ENCODE data around the gene KRTAP9-9. TPM values are rescaled to one million over a fixed set of nuclear protein-coding genes. Genes with fewer than 3 reads are reported as not detected.

Gene KRTAP9-9
- polyA plus RNA-seq, 1 experiment: not detected

GRCh38 chr17:41302981-41303380, 47.8 kb downstream of the KRTAP9-9 start:
- H3K27ac ChIP-seq (ENCODE audit: low read depth, low read length): no peak overlapping the region
- H3K4me3 ChIP-seq (ENCODE audit: low read depth, low read length): no peak overlapping the region
- no peak for DNase-seq (ENCODE audit: low read depth, low spot score)
- POLR2A ChIA-PET: no interaction called here
- H3K9me3 ChIP-seq (ENCODE audit: control insufficient read depth, insufficient read depth, low read length): peaks cover 2% of the 10 kb centered on the region
- CTCF ChIA-PET: interaction anchor here (1.4 kb wide), 1 partner anchor 19 kb away, joined by 8 read pairs; no protein-coding TSS in a partner anchor
- TF ChIP-seq CTCF (IDR thresholded peaks at IDR 0.05; ENCODE audit: low read depth, low read length): no peak
- peaks cover 2% of the 10 kb centered on the region for H3K27me3 ChIP-seq (ENCODE audit: control insufficient read depth, insufficient read depth, low read length)

- Histone ChIP-seq H3K27ac (ENCODE audit: low read depth, low read length) (no peak overlapping the region), H3K9me3 (ENCODE audit: control insufficient read depth, insufficient read depth, low read length) (no peaks in the 10 kb centered on the region; the same call in none of the 2 replicates), H3K4me3 (ENCODE audit: low read depth, low read length) (no peak overlapping the region), H3K27me3 (ENCODE audit: control insufficient read depth, insufficient read depth, low read length) (peaks cover 2% of the 10 kb centered on the region)
- TF ChIP-seq CTCF (IDR thresholded peaks at IDR 0.05; ENCODE audit: low read depth, low read length): no peak
- DNase-seq (ENCODE audit: low read depth, low spot score): no peak
- ChIA-PET CTCF (interaction anchor here (1.0 kb wide), 1 partner anchor 19 kb away, joined by 3 read pairs; no protein-coding TSS in a partner anchor), POLR2A (no interaction called here)
These were observed 48.9 kb downstream of the KRTAP9-9 start for GRCh38 chr17:41304091-41304490.

Small RNA genes within 50 kb of the gene (small RNA-seq; reads per million reads assigned to genes)
- gene KRTAP9-10P (ENCODE audit: insufficient read length, low read depth): not detected

Other genes with a start within 250 kb of the KRTAP9-9 start
- gene KRTAP3-1, start 246.3 kb upstream of the KRTAP9-9 start, polyA plus RNA-seq (2011; rRNA removed): not detected in 2 replicates
- gene KRTAP1-5, start 228.2 kb upstream of the KRTAP9-9 start, polyA plus RNA-seq (2011; rRNA removed): 16.9 and 20.2 TPM in 2 replicates
- gene KRTAP1-4, start 225.2 kb upstream of the KRTAP9-9 start, polyA plus RNA-seq (2011; rRNA removed): not detected in 2 replicates
- gene KRTAP1-3, start 220.5 kb upstream of the KRTAP9-9 start, polyA plus RNA-seq (2011; rRNA removed): not detected in 2 replicates
- gene KRTAP1-1, start 213.9 kb upstream of the KRTAP9-9 start, polyA plus RNA-seq (2011; rRNA removed): 0.19 and 0.27 TPM in 2 replicates
- not detected in 2 replicates for gene KRTAP2-1, start 208.1 kb upstream of the KRTAP9-9 start, polyA plus RNA-seq (2011; rRNA removed)
- gene KRTAP2-2, start 200.2 kb upstream of the KRTAP9-9 start, polyA plus RNA-seq (2011; rRNA removed): not detected in 2 replicates
- gene KRTAP2-3, start 195.3 kb upstream of the KRTAP9-9 start, polyA plus RNA-seq (2011; rRNA removed): 1.3 and 2.5 TPM in 2 replicates
- gene KRTAP2-4, start 189.5 kb upstream of the KRTAP9-9 start, polyA plus RNA-seq (2011; rRNA removed): not detected in 2 replicates
- not detected in 2 replicates for gene KRTAP4-7, start 171.2 kb upstream of the KRTAP9-9 start, polyA plus RNA-seq (2011; rRNA removed)
- not detected in 2 replicates for gene KRTAP4-8, start 157.2 kb upstream of the KRTAP9-9 start, polyA plus RNA-seq (2011; rRNA removed)
- not detected in 2 replicates for gene KRTAP4-16, start 153.2 kb upstream of the KRTAP9-9 start, polyA plus RNA-seq (2011; rRNA removed)
- gene KRTAP4-9, start 150.0 kb upstream of the KRTAP9-9 start, polyA plus RNA-seq (2011; rRNA removed): not detected in 2 replicates
- gene KRTAP4-11, start 137.0 kb upstream of the KRTAP9-9 start, polyA plus RNA-seq (2011; rRNA removed): not detected in 2 replicates
- not detected in 2 replicates for gene KRTAP4-12, start 131.2 kb upstream of the KRTAP9-9 start, polyA plus RNA-seq (2011; rRNA removed)
- gene KRTAP4-6, start 114.8 kb upstream of the KRTAP9-9 start, polyA plus RNA-seq (2011; rRNA removed): not detected in 2 replicates
- gene KRTAP4-5, start 105.6 kb upstream of the KRTAP9-9 start, polyA plus RNA-seq (2011; rRNA removed): not detected in 2 replicates
- gene KRTAP4-4, start 94.6 kb upstream of the KRTAP9-9 start, polyA plus RNA-seq (2011; rRNA removed): not detected in 2 replicates
- not detected in 2 replicates for gene KRTAP4-3, start 87.2 kb upstream of the KRTAP9-9 start, polyA plus RNA-seq (2011; rRNA removed)
- not detected in 2 replicates for gene KRTAP4-2, start 77.2 kb upstream of the KRTAP9-9 start, polyA plus RNA-seq (2011; rRNA removed)
- gene KRTAP4-1, start 70.5 kb upstream of the KRTAP9-9 start, polyA plus RNA-seq (2011; rRNA removed): not detected in 2 replicates
- gene KRTAP9-1, start 65.5 kb upstream of the KRTAP9-9 start, polyA plus RNA-seq (2011; rRNA removed): not detected in 2 replicates
- not detected in 2 replicates for gene KRTAP9-2, start 28.7 kb upstream of the KRTAP9-9 start, polyA plus RNA-seq (2011; rRNA removed)
- not detected in 2 replicates for gene KRTAP9-3, start 22.9 kb upstream of the KRTAP9-9 start, polyA plus RNA-seq (2011; rRNA removed)
- gene KRTAP9-8, start 17.4 kb upstream of the KRTAP9-9 start, polyA plus RNA-seq (2011; rRNA removed): not detected in 2 replicates
- gene KRTAP9-4, start 5.7 kb upstream of the KRTAP9-9 start, polyA plus RNA-seq (2011; rRNA removed): not detected in 2 replicates
- not detected in 2 replicates for gene KRTAP9-6, start 10.0 kb downstream of the KRTAP9-9 start, polyA plus RNA-seq (2011; rRNA removed)
- gene KRTAP9-7, start 20.3 kb downstream of the KRTAP9-9 start, polyA plus RNA-seq (2011; rRNA removed): not detected in 2 replicates
- gene KRTAP29-1, start 47.5 kb downstream of the KRTAP9-9 start, polyA plus RNA-seq (2011; rRNA removed): not detected in 2 replicates
- gene KRTAP16-1, start 53.9 kb downstream of the KRTAP9-9 start, polyA plus RNA-seq (2011; rRNA removed): not detected in 2 replicates
- not detected in 2 replicates for gene KRTAP17-1, start 60.3 kb downstream of the KRTAP9-9 start, polyA plus RNA-seq (2011; rRNA removed)
- not detected in 2 replicates for gene KRT33A, start 95.4 kb downstream of the KRTAP9-9 start, polyA plus RNA-seq (2011; rRNA removed)
- gene KRT33B, start 114.4 kb downstream of the KRTAP9-9 start, polyA plus RNA-seq (2011; rRNA removed): 0.07 TPM in 1 of 2 replicates, not detected in the other
- gene KRT34, start 126.9 kb downstream of the KRTAP9-9 start, polyA plus RNA-seq (2011; rRNA removed): 0.27 and 0.29 TPM in 2 replicates
- gene KRT31, start 142.2 kb downstream of the KRTAP9-9 start, polyA plus RNA-seq (2011; rRNA removed): not detected in 2 replicates
- not detected in 2 replicates for gene KRT37, start 169.2 kb downstream of the KRTAP9-9 start, polyA plus RNA-seq (2011; rRNA removed)
- 0.11 and 0.17 TPM in 2 replicates for gene KRT38, start 185.6 kb downstream of the KRTAP9-9 start, polyA plus RNA-seq (2011; rRNA removed)
- gene KRT32, start 212.0 kb downstream of the KRTAP9-9 start, polyA plus RNA-seq (2011; rRNA removed): 0.09 and 0.14 TPM in 2 replicates
- not detected in 2 replicates for gene KRT35, start 225.8 kb downstream of the KRTAP9-9 start, polyA plus RNA-seq (2011; rRNA removed)
- gene KRT36, start 234.5 kb downstream of the KRTAP9-9 start, polyA plus RNA-seq (2011; rRNA removed): not detected in 2 replicates